ENCODE measurements around the gene DGUOK. TPM values are rescaled to one million over a fixed set of nuclear protein-coding genes. Genes with fewer than 3 reads are reported as not detected.

Gene DGUOK
- total RNA-seq, 1 experiment from 2014 or later = 78.5 TPM

- in situ Hi-C loops (cut with HindIII; ENCODE audit: low pct_unique_long_range_greater_than_20kb, low sequenced_read_pairs) (no loop called here), intact Hi-C loops (cut with micrococcal nuclease; ENCODE audit: unreplicated experiment) (no loop called here)
- no TSS peak for BruUV-seq (replicated peaks)
- ATAC-seq (peak; percentile 81), DNase-seq (ENCODE audit: low read depth, low spot score) (no peak)
- no peak for TF ChIP-seq TCF7L2 (IDR thresholded peaks at IDR 0.05; ENCODE audit: low read depth, low read length)
- TF ChIP-seq CTCF (IDR thresholded peaks at IDR 0.05) = peak; percentile 55; the same call in 1 of the 2 replicates
- peak; percentile 80 to 90 for TF ChIP-seq REST (IDR thresholded peaks at IDR 0.05; ENCODE audit: insufficient read depth in 1 of 2, low read depth in 2 of 2, low read length in 1 of 2)
- no peak for TF ChIP-seq POLR2AphosphoS5 (IDR thresholded peaks at IDR 0.05; ENCODE audit: low read depth, low read length)
- peak; percentile 78; the same call in 1 of the 2 replicates for TF ChIP-seq SIN3A (IDR thresholded peaks at IDR 0.05; ENCODE audit: borderline replicate concordance, insufficient read depth, low read depth, low read length)
- Histone ChIP-seq H3K27me3 (ENCODE audit: control insufficient read depth, insufficient read depth, low read length) (no peaks in the 10 kb centered on the region), H3K9me3 (ENCODE audit: control insufficient read depth, insufficient read depth, low read depth, low read length) (no peaks in the 10 kb centered on the region), H3K4me3 (ENCODE audit: low read depth in 2 of 2, low read length in 2 of 2) (peak overlapping the region; percentile 35 to 64), H3K27ac (ENCODE audit: low read length) (peak overlapping the region; percentile 48; the same call in 1 of the 2 replicates), H3K36me3 (ENCODE audit: control insufficient read depth, insufficient read depth, low read length) (no peaks in the 10 kb centered on the region), H3K4me1 (ENCODE audit: control insufficient read depth, insufficient read depth, low read length) (peaks cover 47% of the 10 kb centered on the region)
- ChIA-PET CTCF (interaction anchor here (0.6 to 1.9 kb wide), 4 partner anchors 14 to 161 kb away, joined by 3 to 13 read pairs (median 4); partner anchors contain the start of gene STAMBP), POLR2A (no interaction called here)
These were observed 60.6 kb downstream of the DGUOK start for GRCh38 chr2:73987109-73987947.

DNA sequence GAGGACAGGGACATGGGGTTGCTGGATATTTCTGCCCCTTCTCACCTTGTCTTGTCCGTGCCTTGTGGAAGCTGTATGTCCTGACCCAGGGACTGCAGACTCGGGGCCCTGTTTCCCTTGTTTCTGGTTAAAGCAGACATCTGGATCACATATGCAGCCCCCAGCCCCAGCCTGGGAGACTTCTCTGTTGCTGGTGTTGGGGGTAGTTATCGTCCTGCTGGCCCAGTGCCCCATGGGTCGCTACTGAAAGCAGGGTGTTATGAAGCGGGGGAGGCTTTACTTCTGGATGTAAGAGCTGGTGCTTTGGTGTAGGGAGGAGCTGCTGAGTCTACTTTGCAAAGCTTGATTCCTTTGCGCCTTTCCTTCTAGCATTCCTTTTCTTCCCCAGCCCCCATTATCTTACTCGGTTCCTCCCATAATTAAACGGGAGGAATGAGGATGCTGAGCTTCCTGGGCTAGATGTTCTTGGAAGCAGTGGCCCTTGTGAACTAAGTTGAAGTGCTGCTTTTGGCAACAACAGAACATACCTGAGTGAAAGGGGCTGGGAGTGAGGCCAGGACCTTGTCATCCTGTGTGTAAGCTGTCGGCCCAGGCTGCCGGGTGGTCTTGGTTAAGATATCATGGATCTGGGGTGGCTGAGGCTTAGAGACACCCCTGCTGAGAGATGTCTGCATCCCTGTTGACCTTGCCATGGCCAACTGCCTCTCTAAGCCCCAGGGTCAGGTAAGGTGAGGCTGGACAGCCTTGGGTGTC is 61.4 kb downstream of the DGUOK start:
- TF ChIP-seq POLR2AphosphoS5 (IDR thresholded peaks at IDR 0.05; ENCODE audit: low read depth, low read length) (no peak), TCF7L2 (IDR thresholded peaks at IDR 0.05; ENCODE audit: low read depth, low read length) (no peak), SIN3A (IDR thresholded peaks at IDR 0.05; ENCODE audit: borderline replicate concordance, insufficient read depth, low read depth, low read length) (no peak), CTCF (IDR thresholded peaks at IDR 0.05) (no peak), REST (IDR thresholded peaks at IDR 0.05; ENCODE audit: insufficient read depth in 1 of 2, low read depth in 2 of 2, low read length in 1 of 2) (no peak)
- no peaks in the 10 kb centered on the region for H3K36me3 ChIP-seq (ENCODE audit: control insufficient read depth, insufficient read depth, low read length)
- ChIA-PET POLR2A (interaction anchor here (0.6 kb wide), 2 partner anchors 30 to 44 kb away, joined by 4 to 13 read pairs; no protein-coding TSS in a partner anchor), CTCF (interaction anchor here (0.6 to 1.9 kb wide), 4 partner anchors 90 to 289 kb away, joined by 3 to 13 read pairs (median 4); partner anchors contain the start of gene STAMBP)
- H3K27ac ChIP-seq (ENCODE audit: low read length) = peak overlapping the region; percentile 48; the same call in 1 of the 2 replicates
- BruUV-seq (replicated peaks) = no TSS peak
- in situ Hi-C loops (cut with HindIII; ENCODE audit: low pct_unique_long_range_greater_than_20kb, low sequenced_read_pairs) = no loop called here
- peaks cover 40% of the 10 kb centered on the region for H3K4me1 ChIP-seq (ENCODE audit: control insufficient read depth, insufficient read depth, low read length)
- intact Hi-C loops (cut with micrococcal nuclease; ENCODE audit: unreplicated experiment) = no loop called here
- DNase-seq (ENCODE audit: low read depth, low spot score) (no peak), ATAC-seq (no peak)
- H3K4me3 ChIP-seq (ENCODE audit: low read depth in 2 of 2, low read length in 2 of 2) = peak overlapping the region; percentile 35 to 64
- H3K27me3 ChIP-seq (ENCODE audit: control insufficient read depth, insufficient read depth, low read length) = no peaks in the 10 kb centered on the region
- H3K9me3 ChIP-seq (ENCODE audit: control insufficient read depth, insufficient read depth, low read depth, low read length) = no peaks in the 10 kb centered on the region
